Activated CD4-positive, alpha-beta memory T cell treated with anti-CD3 and anti-CD28 coated beads, Interleukin-2, amount 10 ng/mL, durations not matched to agents 7 days and 5 days (primary cell): Measurements from ENCODE around the gene EIF5A2. TPM values are rescaled to one million over a fixed set of nuclear protein-coding genes. Genes with fewer than 3 reads are reported as not detected.

ENCODE experiments used
- total RNA-seq, 2 experiments: library from RNA; stranded (reverse); gene quantifications; one replicate each; pipeline ENCODE4 v1.2.3, GENCODE V29; 2021

EIF5A2 gene
- total RNA-seq, 2 experiments from 2014 or later, result 13.0 to 15.5 TPM

Other genes with a start within 250 kb of the EIF5A2 start
- 10 to 100 TPM; 98.9 to 99.2 TPM for gene RPL22L1, start 38.4 kb downstream of the EIF5A2 start, total RNA-seq
- gene SLC2A2, start 118.1 kb upstream of the EIF5A2 start, total RNA-seq, result not detected